ENCODE results near the gene ZNF550. TPM values are rescaled to one million over a fixed set of nuclear protein-coding genes. Genes with fewer than 3 reads are reported as not detected.

ZNF550 gene
- total and polyA plus RNA-seq, 4 experiments from 2014 or later: 5.4 to 37.8 (median 23.4) TPM

Other genes starting within 250 kb of the ZNF550 start
- 10 to 100 TPM in 1 of 2 experiments, 1 to 10 TPM in 1; 9.4 to 10.7 TPM for gene ZNF543, start 239.4 kb downstream of the ZNF550 start, total RNA-seq
- gene ZNF543, start 239.4 kb downstream of the ZNF550 start, polyA plus RNA-seq: 1 to 10 TPM; 1.9 to 6.2 TPM
- gene ZNF304, start 208.6 kb downstream of the ZNF550 start, total RNA-seq: 10 to 100 TPM; 13.3 to 13.6 TPM
- gene ZNF304, start 208.6 kb downstream of the ZNF550 start, polyA plus RNA-seq: 1 to 10 TPM in 1 of 2 donors, under 1 TPM in 1; 0.43 to 4.1 TPM
- gene TRAPPC2B, start 196.3 kb downstream of the ZNF550 start, total RNA-seq: 10 to 100 TPM; 11.0 to 12.1 TPM
- gene TRAPPC2B, start 196.3 kb downstream of the ZNF550 start, polyA plus RNA-seq: 10 to 100 TPM; 27.4 to 31.0 TPM
- gene ZNF547, start 196.3 kb downstream of the ZNF550 start, total RNA-seq: 10 to 100 TPM in 1 of 2 experiments, 1 to 10 TPM in 1; 6.5 to 10.8 TPM
- 1 to 10 TPM in 1 of 2 donors, under 1 TPM in 1; 0.56 to 1.8 TPM for gene ZNF547, start 196.3 kb downstream of the ZNF550 start, polyA plus RNA-seq
- 100 to 1,000 TPM in 1 of 2 experiments, 10 to 100 TPM in 1; 85.4 to 103 TPM for gene ZNF548, start 170.0 kb downstream of the ZNF550 start, total RNA-seq
- gene ZNF548, start 170.0 kb downstream of the ZNF550 start, polyA plus RNA-seq: 10 to 100 TPM; 14.1 to 14.8 TPM
- 10 to 100 TPM; 28.3 to 29.9 TPM for gene ZNF17, start 148.7 kb downstream of the ZNF550 start, total RNA-seq
- 1 to 10 TPM; 3.6 to 9.5 TPM for gene ZNF17, start 148.7 kb downstream of the ZNF550 start, polyA plus RNA-seq
- 10 to 100 TPM; 14.8 to 15.2 TPM for gene ZNF749, start 124.5 kb downstream of the ZNF550 start, total RNA-seq
- 10 to 100 TPM in 1 of 2 donors, 1 to 10 TPM in 1; 5.9 to 21.4 TPM for gene ZNF749, start 124.5 kb downstream of the ZNF550 start, polyA plus RNA-seq
- under 1 TPM; 0.36 to 0.76 TPM for gene VN1R1, start 102.7 kb downstream of the ZNF550 start, total RNA-seq
- not detected for gene VN1R1, start 102.7 kb downstream of the ZNF550 start, polyA plus RNA-seq
- gene ZNF772, start 82.3 kb downstream of the ZNF550 start, total RNA-seq: 10 to 100 TPM; 12.8 to 17.4 TPM
- gene ZNF772, start 82.3 kb downstream of the ZNF550 start, polyA plus RNA-seq: 1 to 10 TPM; 2.0 to 2.8 TPM
- 10 to 100 TPM; 25.3 to 28.4 TPM for gene ZNF419, start 72.1 kb downstream of the ZNF550 start, total RNA-seq
- 10 to 100 TPM in 1 of 2 donors, 1 to 10 TPM in 1; 7.5 to 11.7 TPM for gene ZNF419, start 72.1 kb downstream of the ZNF550 start, polyA plus RNA-seq
- 10 to 100 TPM; 25.3 to 28.7 TPM for gene ZNF773, start 59.9 kb downstream of the ZNF550 start, total RNA-seq
- gene ZNF773, start 59.9 kb downstream of the ZNF550 start, polyA plus RNA-seq: 10 to 100 TPM in 1 of 2 donors, 1 to 10 TPM in 1; 5.2 to 15.2 TPM
- gene ZNF549, start 32.5 kb downstream of the ZNF550 start, total RNA-seq: 10 to 100 TPM; 20.5 to 21.8 TPM
- 1 to 10 TPM; 8.0 to 9.0 TPM for gene ZNF549, start 32.5 kb downstream of the ZNF550 start, polyA plus RNA-seq
- gene ZNF416, start 19.0 kb upstream of the ZNF550 start, total RNA-seq: 10 to 100 TPM; 12.0 to 13.9 TPM
- gene ZNF416, start 19.0 kb upstream of the ZNF550 start, polyA plus RNA-seq: 1 to 10 TPM; 4.6 to 8.4 TPM
- gene ZIK1, start 24.3 kb upstream of the ZNF550 start, total RNA-seq: 10 to 100 TPM; 11.1 to 11.3 TPM
- gene ZIK1, start 24.3 kb upstream of the ZNF550 start, polyA plus RNA-seq: 1 to 10 TPM; 6.9 to 8.3 TPM
- gene ZNF530, start 40.0 kb upstream of the ZNF550 start, total RNA-seq: 10 to 100 TPM in 1 of 2 experiments, 1 to 10 TPM in 1; 9.9 to 10.9 TPM
- gene ZNF530, start 40.0 kb upstream of the ZNF550 start, polyA plus RNA-seq: 1 to 10 TPM; 6.8 to 9.8 TPM
- gene ZNF134, start 54.4 kb upstream of the ZNF550 start, total RNA-seq: 10 to 100 TPM; 32.1 to 32.3 TPM
- gene ZNF134, start 54.4 kb upstream of the ZNF550 start, polyA plus RNA-seq: 10 to 100 TPM in 1 of 2 donors, 1 to 10 TPM in 1; 8.9 to 12.7 TPM
- gene ZNF211, start 73.3 kb upstream of the ZNF550 start, total RNA-seq: 10 to 100 TPM; 48.7 to 53.3 TPM
- 10 to 100 TPM; 19.6 to 26.0 TPM for gene ZNF211, start 73.3 kb upstream of the ZNF550 start, polyA plus RNA-seq
- not detected for gene ZSCAN4, start 109.1 kb upstream of the ZNF550 start, total RNA-seq
- not detected for gene ZSCAN4, start 109.1 kb upstream of the ZNF550 start, polyA plus RNA-seq
- gene ZNF551, start 122.1 kb upstream of the ZNF550 start, total RNA-seq: 10 to 100 TPM; 17.7 to 17.9 TPM
- gene ZNF551, start 122.1 kb upstream of the ZNF550 start, polyA plus RNA-seq: 1 to 10 TPM; 6.8 to 9.5 TPM
- 1 to 10 TPM; 6.7 to 7.2 TPM for gene ZNF154, start 149.3 kb upstream of the ZNF550 start, total RNA-seq
- gene ZNF154, start 149.3 kb upstream of the ZNF550 start, polyA plus RNA-seq: 1 to 10 TPM in 1 of 2 donors, not detected in 1; 2.4 TPM
- gene ZNF671, start 167.8 kb upstream of the ZNF550 start, total RNA-seq: 10 to 100 TPM; 32.3 to 33.0 TPM
- gene ZNF671, start 167.8 kb upstream of the ZNF550 start, polyA plus RNA-seq: 10 to 100 TPM; 18.1 to 24.0 TPM
- 10 to 100 TPM; 38.9 to 40.9 TPM for gene ZNF776, start 187.0 kb upstream of the ZNF550 start, total RNA-seq
- 1 to 10 TPM; 3.3 to 5.7 TPM for gene ZNF776, start 187.0 kb upstream of the ZNF550 start, polyA plus RNA-seq
- gene ZNF586, start 209.8 kb upstream of the ZNF550 start, total RNA-seq: 10 to 100 TPM; 46.4 to 51.7 TPM
- 10 to 100 TPM; 15.0 to 23.8 TPM for gene ZNF586, start 209.8 kb upstream of the ZNF550 start, polyA plus RNA-seq